H1 (cell line): ENCODE results near the gene BRAP. TPM values are rescaled to one million over a fixed set of nuclear protein-coding genes. Genes with fewer than 3 reads are reported as not detected.
"Not testable (repeated sequence)": the region's sequence is repeated elsewhere in the genome, so short reads cannot be mapped to it uniquely, and the experiment has no call there.

Experiments
- CTCF ChIA-PET: fragments of 300-600 bp; sonication (Branson Sonifier 250); formaldehyde crosslinking; loops from one replicate; lab custom pipeline; 2021; ENCODE audit not compliant: partially characterized antibody; lab: Charles Lee
- POLR2A ChIA-PET: fragments of 300-600 bp; sonication (Branson Sonifier 250); formaldehyde crosslinking; loops from one replicate; lab custom pipeline; 2021; ENCODE audit warnings: inconsistent platforms; ENCODE audit not compliant: partially characterized antibody; lab: Charles Lee
- DNase-seq, 2 experiments: peaks; one replicate each; pipeline versions ENCODE4 v3.0.0 to v3.0.0-alpha.2; 2010 to 2022; ENCODE audit warnings: low spot score in 2 of 2, low read depth in 1 of 2, mixed read lengths in 1 of 2
- FAIRE-seq: peaks from 2 replicates; lab custom pipeline; 2011; peaks lifted over from hg19 to GRCh38; lab: Jason Lieb, UNC
- H2AFZ ChIP-seq: 2 replicates; pipeline ENCODE4 v1.8.1; 2012; ENCODE audit warnings: low read length, inconsistent platforms
- H2AK5ac ChIP-seq: 2 replicates; pipeline ENCODE4 v1.6.1; 2013; ENCODE audit warnings: low read depth, low read length
- H2BK120ac ChIP-seq: replicated peaks from 2 replicates; pipeline ENCODE3; 2013; ENCODE audit warnings: low read depth, low read length, inconsistent platforms
- H2BK12ac ChIP-seq: 2 replicates; pipeline ENCODE4 v1.6.1; 2013; ENCODE audit warnings: low read depth, low read length
- H2BK15ac ChIP-seq: 2 replicates; pipeline ENCODE4 v1.6.1; 2013; ENCODE audit warnings: low read length
- H2BK20ac ChIP-seq: 2 replicates; pipeline ENCODE4 v1.6.1; 2013; ENCODE audit warnings: low read length
- H2BK5ac ChIP-seq: 2 replicates; pipeline ENCODE4 v1.6.1; 2013; ENCODE audit warnings: low read depth, low read length
- H3K14ac ChIP-seq: 2 replicates; pipeline ENCODE4 v1.6.1; 2013; ENCODE audit warnings: inconsistent platforms; ENCODE audit not compliant: insufficient read length
- H3K18ac ChIP-seq: 2 replicates; pipeline ENCODE4 v1.6.1; 2013; ENCODE audit warnings: low read length; ENCODE audit errors: extremely low read depth
- H3K23ac ChIP-seq: 2 replicates; pipeline ENCODE4 v1.6.1; 2013; ENCODE audit warnings: inconsistent platforms; ENCODE audit not compliant: insufficient read length
- H3K23me2 ChIP-seq: 2 replicates; pipeline ENCODE4 v1.6.1; 2013; ENCODE audit warnings: low read depth, low read length
- H3K27ac ChIP-seq: 2 replicates; pipeline ENCODE4 v1.6.1; 2011; ENCODE audit warnings: low read depth, low read length, inconsistent platforms
- H3K27me3 ChIP-seq, 4 experiments: replicated peaks in 1 of 4; 1 replicate in 1 of 4; 2 replicates in 3 of 4; pipeline versions ENCODE4 v1.6.1 to v1.8.1; 2011 to 2013; ENCODE audit warnings: low read length in 3 of 4, mild to moderate bottlenecking in 3 of 4, inconsistent platforms in 2 of 4, mixed read lengths in 2 of 4, moderate library complexity in 1 of 4; ENCODE audit not compliant: control insufficient read depth in 3 of 4, insufficient read depth in 3 of 4; ENCODE audit errors: extremely low read depth in 1 of 4
- H3K36me3 ChIP-seq, 4 experiments: 2 replicates each; pipeline versions ENCODE4 v1.6.1 to v1.8.1; 2011 to 2013; ENCODE audit warnings: mild to moderate bottlenecking in 4 of 4, low read length in 3 of 4, moderate library complexity in 2 of 4, control low read depth in 1 of 4, inconsistent platforms in 1 of 4; ENCODE audit not compliant: insufficient read depth in 4 of 4, control insufficient read depth in 2 of 4
- H3K4ac ChIP-seq: replicated peaks from 2 replicates; pipeline ENCODE3; 2013; ENCODE audit warnings: low read length, low read depth, mixed read lengths, inconsistent platforms; ENCODE audit not compliant: insufficient read length
- H3K4me1 ChIP-seq, 4 experiments: replicated peaks in 1 of 4; 1 replicate in 1 of 4; 2 replicates in 3 of 4; pipeline versions ENCODE4 v1.6.1 to v1.8.1; 2011 to 2013; ENCODE audit warnings: low read length in 3 of 4, inconsistent platforms in 2 of 4, mixed read lengths in 1 of 4; ENCODE audit not compliant: insufficient read depth in 4 of 4, control insufficient read depth in 3 of 4
- H3K4me2 ChIP-seq, 2 experiments: 2 replicates each; pipeline versions ENCODE4 v1.6.1 to v1.8.1; 2011 to 2013; ENCODE audit warnings: low read depth in 2 of 2, low read length in 2 of 2, control low read depth in 1 of 2, inconsistent platforms in 1 of 2, mild to moderate bottlenecking in 1 of 2; ENCODE audit not compliant: insufficient read depth in 1 of 2
- H3K4me3 ChIP-seq, 4 experiments: fragments of 200-600, 300-600 bp in 1 of 4; sonication (generic), shearing (Covaris generic), sonication (Bioruptor Twin) in 1 of 4; 2 replicates each; pipeline versions ENCODE4 v1.5.1 to v1.8.1; 2011 to 2016; ENCODE audit warnings: low read length in 4 of 4, low read depth in 3 of 4, control low read depth in 2 of 4, inconsistent platforms in 2 of 4, mild to moderate bottlenecking in 2 of 4, mixed read lengths in 1 of 4, moderate library complexity in 1 of 4; ENCODE audit not compliant: insufficient read depth in 2 of 4; ENCODE audit errors: extremely low read depth in 1 of 4
- H3K56ac ChIP-seq: replicated peaks from 2 replicates; pipeline ENCODE3; 2013; ENCODE audit warnings: low read depth, mild to moderate bottlenecking, mixed read lengths, low read length, inconsistent platforms; ENCODE audit not compliant: insufficient read length
- H3K79me1 ChIP-seq: 2 replicates; pipeline ENCODE4 v1.6.1; 2013; ENCODE audit warnings: low read depth, low read length, control low read depth
- H3K79me2 ChIP-seq, 2 experiments: 2 replicates each; pipeline versions ENCODE4 v1.6.1 to v1.8.1; 2012 to 2013; ENCODE audit warnings: low read length in 2 of 2, mild to moderate bottlenecking in 2 of 2, inconsistent platforms in 1 of 2; ENCODE audit not compliant: insufficient read depth in 2 of 2, control insufficient read depth in 1 of 2
- H3K9ac ChIP-seq, 4 experiments: replicated peaks in 1 of 4; 1 replicate in 1 of 4; 2 replicates in 3 of 4; pipeline versions ENCODE4 v1.6.1 to v1.8.1; 2011 to 2013; ENCODE audit warnings: low read depth in 3 of 4, low read length in 3 of 4, control low read depth in 2 of 4, mild to moderate bottlenecking in 2 of 4, moderate library complexity in 2 of 4, inconsistent platforms in 1 of 4; ENCODE audit errors: extremely low read depth in 1 of 4
- H3K9me3 ChIP-seq, 2 experiments: 2 replicates each; pipeline versions ENCODE4 v1.6.1 to v1.8.1; 2012 to 2013; ENCODE audit warnings: mild to moderate bottlenecking in 2 of 2, moderate library complexity in 2 of 2, control low read depth in 1 of 2, inconsistent platforms in 1 of 2, low read depth in 1 of 2, low read length in 1 of 2, mixed read lengths in 1 of 2; ENCODE audit not compliant: insufficient read depth in 2 of 2
- H4K20me1 ChIP-seq, 2 experiments: replicated peaks in 1 of 2; 2 replicates each; pipeline versions ENCODE3 to v1.8.1; 2011 to 2013; ENCODE audit warnings: inconsistent platforms in 2 of 2, low read length in 2 of 2, mild to moderate bottlenecking in 1 of 2; ENCODE audit not compliant: insufficient read depth in 2 of 2, control insufficient read depth in 1 of 2
- H4K5ac ChIP-seq: 2 replicates; pipeline ENCODE4 v1.6.1; 2013; ENCODE audit warnings: low read length, low read depth, mixed read lengths, inconsistent platforms; ENCODE audit not compliant: insufficient read length
- H4K8ac ChIP-seq: 2 replicates; pipeline ENCODE4 v1.8.0; 2013; ENCODE audit warnings: mild to moderate bottlenecking, moderate library complexity, low read length, inconsistent platforms; ENCODE audit not compliant: insufficient read depth; ENCODE audit errors: extremely low read depth
- H4K91ac ChIP-seq: replicated peaks from 2 replicates; pipeline ENCODE3; 2013; ENCODE audit warnings: low read length, mixed read lengths, inconsistent platforms; ENCODE audit not compliant: insufficient read length
- WGBS, 2 experiments: shearing (Covaris generic) in 1 of 2; methylation state at CpG; one replicate each; pipeline versions ENCODE4 v1.1.6 to v1.1.7; 2013 to 2015; ENCODE audit warnings: low lambda C conversion rate in 2 of 2, mixed read lengths in 2 of 2, inconsistent platforms in 1 of 2, low coverage in 1 of 2, missing lambda C conversion rate in 1 of 2; ENCODE audit not compliant: insufficient replicate concordance in 2 of 2, insufficient coverage in 1 of 2, insufficient read length in 1 of 2; ENCODE audit errors: extremely low coverage in 1 of 2, missing lambda C conversion rate in 1 of 2; 5-methylcytosine and 5-hydroxymethylcytosine counted together
- polyA plus RNA-seq, 7 experiments: library from polyadenylated mRNA; depleted of rRNA in 3 of 7; stranded (reverse) in 5 of 7; unstranded in 2 of 7; fragments of >200 nt in 5 of 7; fragments of 200-250 nt in 2 of 7; gene quantifications; 1 replicate in 5 of 7; 2 replicates in 1 of 7; 4 replicates in 1 of 7; pipeline versions ENCODE4 v1.2.1 to v1.2.3, GENCODE V29; 2011 to 2013; ENCODE audit warnings: missing spikeins in 2 of 7, mixed read lengths in 2 of 7
- total RNA-seq: library from RNA; stranded (reverse); fragmentation: NEBNext Ultra II Directional; extraction: Animal tissue kit (Norgen Biotek cat#: 25700); gene quantifications from 2 replicates; pipeline ENCODE4 v1.2.1, GENCODE V29; 2021

Gene BRAP
- total and polyA plus RNA-seq, 2 of the 8 experiments (the other 6 are each of a cell fraction or from before 2014, with no cell fraction given) = 12.8 to 22.2 TPM

DNA sequence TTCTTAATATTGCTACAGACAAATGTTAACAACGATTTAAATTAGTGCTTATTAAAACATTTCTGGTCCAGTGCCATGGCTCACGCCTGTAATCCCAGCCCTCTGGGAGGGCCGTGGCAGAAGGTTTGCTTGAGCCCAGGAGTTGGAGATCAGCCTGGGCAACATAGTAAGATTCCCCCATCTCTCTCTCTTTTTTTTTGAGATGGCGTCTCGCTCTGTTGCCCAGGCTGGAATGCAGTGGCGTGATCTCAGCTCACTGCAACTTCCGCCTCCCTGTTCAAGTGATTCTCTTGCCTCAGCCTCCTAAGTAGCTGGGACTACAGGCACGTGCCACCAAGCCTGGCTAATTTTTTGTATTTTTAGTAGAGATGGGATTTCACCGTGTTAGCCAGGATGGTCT lies 33.2 kb downstream of the BRAP start:
- H2BK5ac ChIP-seq, H3K18ac ChIP-seq, H2AFZ ChIP-seq, FAIRE-seq, H3K4ac ChIP-seq, H3K79me2 ChIP-seq, H3K9ac ChIP-seq, H3K27me3 ChIP-seq, DNase-seq, H4K5ac ChIP-seq, H4K20me1 ChIP-seq, H3K79me1 ChIP-seq, H2BK12ac ChIP-seq, H2AK5ac ChIP-seq, H3K4me3 ChIP-seq, H3K23me2 ChIP-seq, H3K27ac ChIP-seq, H3K23ac ChIP-seq, H3K4me2 ChIP-seq, H3K9me3 ChIP-seq, H4K91ac ChIP-seq, H2BK15ac ChIP-seq, POLR2A ChIA-PET, H3K56ac ChIP-seq, H2BK120ac ChIP-seq, H3K4me1 ChIP-seq, H2BK20ac ChIP-seq, H3K14ac ChIP-seq, H4K8ac ChIP-seq: not testable (repeated sequence)
- WGBS, 2 experiments = 92% methylated on average over 9 of the region's 9 CpGs; no CpG with 5 or more reads in 1 of the 2 experiments
- H3K36me3 ChIP-seq = peaks cover 7 to 47% (median 34%) of the 10 kb centered on the region in 4 experiments; a peak in 6 of 8 replicates
- CTCF ChIA-PET = interaction anchor here (1.4 kb wide), 1 partner anchor 9 kb away, joined by 4 read pairs; no protein-coding TSS in a partner anchor
